ENCODE data around the gene SIGLECL1.

Gene SIGLECL1

DNA sequence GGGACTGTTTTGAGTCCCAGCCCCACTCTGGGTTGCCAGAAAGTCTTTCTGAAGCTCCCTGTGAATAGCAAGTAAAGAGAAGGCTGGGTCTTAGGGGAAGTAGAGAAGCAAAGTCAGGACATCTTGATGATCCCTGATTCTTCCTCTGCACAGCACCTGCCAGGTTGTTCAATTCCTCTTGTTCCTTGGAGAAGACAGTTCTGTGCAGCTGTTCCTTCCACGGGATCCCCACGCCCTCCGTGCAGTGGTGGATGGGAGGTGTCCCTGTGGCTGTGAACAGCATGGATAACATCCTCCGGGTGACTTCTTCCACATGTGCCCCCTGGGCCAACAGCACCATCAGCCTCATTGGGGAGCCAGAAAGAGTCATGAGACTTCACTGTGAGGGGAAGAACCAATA is 31.5 kb downstream of the SIGLECL1 start:
- TF ChIP-seq, protein P1, sequence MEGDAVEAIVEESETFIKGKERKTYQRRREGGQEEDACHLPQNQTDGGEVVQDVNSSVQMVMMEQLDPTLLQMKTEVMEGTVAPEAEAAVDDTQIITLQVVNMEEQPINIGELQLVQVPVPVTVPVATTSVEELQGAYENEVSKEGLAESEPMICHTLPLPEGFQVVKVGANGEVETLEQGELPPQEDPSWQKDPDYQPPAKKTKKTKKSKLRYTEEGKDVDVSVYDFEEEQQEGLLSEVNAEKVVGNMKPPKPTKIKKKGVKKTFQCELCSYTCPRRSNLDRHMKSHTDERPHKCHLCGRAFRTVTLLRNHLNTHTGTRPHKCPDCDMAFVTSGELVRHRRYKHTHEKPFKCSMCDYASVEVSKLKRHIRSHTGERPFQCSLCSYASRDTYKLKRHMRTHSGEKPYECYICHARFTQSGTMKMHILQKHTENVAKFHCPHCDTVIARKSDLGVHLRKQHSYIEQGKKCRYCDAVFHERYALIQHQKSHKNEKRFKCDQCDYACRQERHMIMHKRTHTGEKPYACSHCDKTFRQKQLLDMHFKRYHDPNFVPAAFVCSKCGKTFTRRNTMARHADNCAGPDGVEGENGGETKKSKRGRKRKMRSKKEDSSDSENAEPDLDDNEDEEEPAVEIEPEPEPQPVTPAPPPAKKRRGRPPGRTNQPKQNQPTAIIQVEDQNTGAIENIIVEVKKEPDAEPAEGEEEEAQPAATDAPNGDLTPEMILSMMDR (IDR thresholded peaks at IDR 0.05; ENCODE audit: low read length, missing control alignments), result no peak
- no peak for DNase-seq (ENCODE audit: low read depth)

DNA sequence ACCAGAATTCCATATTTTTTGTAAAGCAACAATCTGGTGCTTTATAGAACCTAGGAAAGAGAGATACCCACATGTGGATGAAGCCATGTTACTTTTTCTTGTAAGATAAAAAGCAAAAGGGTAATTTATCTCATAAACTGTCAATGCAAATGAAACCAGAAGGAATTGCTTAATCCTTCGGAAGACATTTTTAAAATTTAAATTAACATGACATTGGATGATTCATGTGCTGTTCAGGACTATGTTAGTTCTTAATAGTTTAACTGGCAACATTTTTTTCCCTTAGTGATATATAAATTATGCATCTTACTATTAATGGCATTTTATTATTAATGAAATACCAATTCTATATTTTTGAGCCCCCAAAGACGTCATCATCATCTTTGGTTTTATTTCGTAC is 34.8 kb downstream of the SIGLECL1 start:
- DNase-seq (ENCODE audit: low read depth), result no peak
- H3K4me3 ChIP-seq (replicated peaks; ENCODE audit: low read depth, low read length), result no peak overlapping the region
- TF ChIP-seq, protein P1 (IDR thresholded peaks at IDR 0.05; ENCODE audit: low read length, missing control alignments), result no peak

More for the DNA sequence above, 31.5 kb downstream of the SIGLECL1 start:
- H3K4me3 ChIP-seq (replicated peaks; ENCODE audit: low read depth, low read length), result no peak overlapping the region

DNA sequence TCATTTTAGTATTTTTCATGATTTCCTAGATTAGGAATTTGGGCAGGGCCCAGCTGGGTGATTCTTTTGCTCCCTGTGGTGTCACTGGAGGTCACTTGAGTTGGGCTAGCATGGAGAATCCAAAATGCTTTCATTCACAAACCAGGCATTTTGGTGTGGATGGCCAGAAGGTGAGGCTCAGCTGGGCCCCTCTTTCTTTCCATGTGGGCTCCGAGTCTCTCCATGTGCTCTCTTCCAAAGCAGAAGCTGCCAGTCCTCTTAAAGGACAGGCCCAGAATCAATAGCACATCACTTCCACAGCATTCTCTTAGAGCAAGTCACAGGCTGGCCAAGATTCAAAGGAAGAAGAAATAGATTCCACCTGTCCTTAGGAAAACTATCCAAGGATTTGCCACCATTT is 38.8 kb downstream of the SIGLECL1 start:
- no peak for DNase-seq (ENCODE audit: low read depth)
- TF ChIP-seq, protein P1 (IDR thresholded peaks at IDR 0.05; ENCODE audit: low read length, missing control alignments), result no peak
- no peak overlapping the region for H3K4me3 ChIP-seq (replicated peaks; ENCODE audit: low read depth, low read length)

DNA sequence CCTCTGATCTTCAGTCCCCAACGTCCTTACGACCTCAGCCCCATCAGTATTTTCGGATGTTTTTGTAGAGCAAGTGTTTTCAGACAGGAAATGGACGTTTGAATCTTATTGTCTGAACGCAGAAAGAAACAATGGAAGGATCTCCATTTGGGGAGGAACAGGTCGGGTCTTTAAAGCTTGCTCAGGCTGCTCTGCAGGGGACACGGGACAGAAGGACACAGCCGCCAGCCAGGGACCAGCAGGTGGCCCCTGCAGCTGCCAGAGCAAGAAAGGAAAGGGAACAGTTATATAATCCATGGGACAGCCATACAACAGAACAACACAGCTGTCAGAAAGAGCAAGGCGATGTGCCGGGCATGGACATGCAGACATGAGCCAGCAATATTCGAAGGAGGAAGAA is 42.1 kb downstream of the SIGLECL1 start:
- TF ChIP-seq, protein P1 (IDR thresholded peaks at IDR 0.05; ENCODE audit: low read length, missing control alignments), result no peak
- DNase-seq (ENCODE audit: low read depth), result no peak

DNA sequence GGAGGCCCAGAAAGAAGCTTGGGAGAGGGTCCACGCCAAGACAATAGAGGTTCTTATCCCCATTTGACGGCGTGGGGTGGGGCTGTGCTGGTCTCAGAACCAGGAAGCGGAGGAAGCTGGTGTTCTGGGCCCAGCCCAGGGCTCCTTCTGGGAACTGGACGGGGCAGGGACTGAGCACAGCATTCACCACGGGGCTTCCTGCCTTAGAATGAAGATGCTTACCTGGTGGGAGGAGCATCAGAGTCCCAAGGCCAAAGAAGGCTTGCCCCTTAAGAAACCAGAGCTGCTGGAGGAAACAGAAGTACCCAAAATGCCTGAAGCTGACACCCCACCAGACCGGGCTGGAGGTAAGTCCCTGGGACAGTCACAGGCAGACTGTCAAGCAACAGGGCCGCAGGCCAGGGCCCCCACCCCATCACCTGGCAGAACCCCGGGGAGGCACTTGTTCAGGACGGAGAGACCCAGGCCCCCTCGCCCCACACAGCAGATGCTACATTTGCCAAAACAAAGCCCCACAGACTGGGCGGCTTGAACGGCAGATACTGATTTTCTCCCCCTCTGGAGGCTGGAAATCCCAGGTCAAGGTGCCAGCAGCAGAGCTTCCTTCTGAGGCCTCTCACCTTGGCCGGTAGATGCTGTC is 42.8 kb downstream of the SIGLECL1 start:
- H3K4me3 ChIP-seq (replicated peaks; ENCODE audit: low read depth, low read length), result no peak overlapping the region
- DNase-seq (ENCODE audit: low read depth), result no peak
- TF ChIP-seq, protein P1 (IDR thresholded peaks at IDR 0.05; ENCODE audit: low read length, missing control alignments), result no peak

More for the DNA sequence above, 42.1 kb downstream of the SIGLECL1 start:
- no peak overlapping the region for H3K4me3 ChIP-seq (replicated peaks; ENCODE audit: low read depth, low read length)

DNA sequence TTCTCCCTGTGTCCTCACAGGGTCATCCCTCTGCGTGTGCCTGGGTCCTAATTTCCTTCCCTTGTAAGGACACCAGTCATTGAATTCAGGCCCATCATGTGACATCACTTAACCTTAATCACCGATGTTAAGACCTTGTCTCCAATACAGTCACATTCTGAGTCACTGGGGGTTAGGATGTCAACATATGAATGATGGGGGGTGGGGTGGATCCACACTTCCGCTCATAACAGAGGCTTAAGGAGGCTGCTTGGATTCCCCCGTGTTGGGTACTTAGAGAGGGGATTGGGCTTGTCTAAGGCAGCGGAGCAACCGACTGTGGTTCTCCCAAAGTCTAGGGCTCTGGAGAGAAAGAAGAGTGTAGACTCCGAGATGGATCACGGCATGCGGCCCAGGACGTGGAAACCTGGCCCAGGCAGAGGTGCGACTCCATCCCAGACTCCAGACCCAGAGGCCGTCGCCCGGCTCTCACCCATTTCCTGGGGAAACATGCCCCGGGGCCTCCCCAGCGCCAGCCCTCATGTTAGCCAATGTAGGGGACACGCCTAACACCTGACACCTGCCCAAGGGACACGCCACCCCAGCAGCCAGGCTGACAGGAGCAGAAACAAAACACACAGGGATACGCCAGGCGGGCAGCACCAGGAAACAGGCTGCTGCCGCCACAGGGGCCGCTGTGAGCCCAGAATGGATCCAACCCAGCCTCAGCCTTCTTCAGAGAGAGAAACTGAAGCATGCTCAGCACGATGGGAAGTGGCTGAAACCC is 43.5 kb downstream of the SIGLECL1 start:
- no peak for DNase-seq (ENCODE audit: low read depth)
- TF ChIP-seq, protein P1 (IDR thresholded peaks at IDR 0.05; ENCODE audit: low read length, missing control alignments), result no peak
- no peak overlapping the region for H3K4me3 ChIP-seq (replicated peaks; ENCODE audit: low read depth, low read length)

Data from fibroblast of pulmonary artery (primary cell).